Ascending aorta (tissue), 2 donors: ENCODE measurements around the gene EEF1A1. TPM values are rescaled to one million over a fixed set of nuclear protein-coding genes. Genes with fewer than 3 reads are reported as not detected.
"Not testable (repeated sequence)": the region's sequence is repeated elsewhere in the genome, so short reads cannot be mapped to it uniquely, and the experiment has no call there.

Experiments used
- DNase-seq, 2 donors: peaks; one replicate each; pipeline ENCODE4 v3.0.0-alpha.2; 2019; ENCODE audit warnings: low spot score in 2 of 2
- H3K27ac ChIP-seq, 2 donors: fragments of 200-600 bp; sonication (generic); one replicate each; pipeline ENCODE4 v1.5.1; 2016 to 2017; ENCODE audit warnings: mild to moderate bottlenecking in 1 of 2
- H3K27me3 ChIP-seq: fragments of 200-600 bp; sonication (generic); one replicate; pipeline ENCODE4 v1.5.1; 2017
- H3K36me3 ChIP-seq, 2 donors: fragments of 200-600 bp; sonication (generic); one replicate each; pipeline ENCODE4 v1.5.1; 2016
- H3K4me1 ChIP-seq, 2 donors: fragments of 200-600 bp; sonication (generic); one replicate each; pipeline ENCODE4 v1.5.1; 2016 to 2017; ENCODE audit warnings: mild to moderate bottlenecking in 1 of 2
- H3K4me3 ChIP-seq, 2 donors: fragments of 200-600 bp; sonication (generic); one replicate each; pipeline ENCODE4 v1.5.1; 2016 to 2017; ENCODE audit warnings: mild to moderate bottlenecking in 1 of 2
- H3K9me3 ChIP-seq, 2 donors: fragments of 200-600 bp; sonication (generic); one replicate each; pipeline ENCODE4 v1.5.1; 2016
- intact Hi-C: fragments of 100-400 bp; cut with DNase I; formaldehyde crosslinking; loops from one replicate; pipeline ENCODE4 v1.15.1; 2023
- total RNA-seq: library from RNA; depleted of rRNA; stranded (reverse); fragments of >200 nt; gene quantifications from one replicate; pipeline ENCODE4 v1.1.0, GENCODE V29; 2016
- TF ChIP-seq, protein P1 (sequence below), 3 experiments: fragments of 200-600 bp in 2 of 3; fragments of 450-650 bp in 1 of 3; sonication (generic) in 2 of 3; IDR thresholded peaks; one replicate each; pipeline ENCODE4 v1.5.1; 2016 to 2019; ENCODE audit warnings: antibody characterized with exemption in 3 of 3, mild to moderate bottlenecking in 1 of 3, moderate library complexity in 1 of 3

Gene EEF1A1
- total RNA-seq, 1 donor from 2014 or later, result 4,361 TPM

DNA sequence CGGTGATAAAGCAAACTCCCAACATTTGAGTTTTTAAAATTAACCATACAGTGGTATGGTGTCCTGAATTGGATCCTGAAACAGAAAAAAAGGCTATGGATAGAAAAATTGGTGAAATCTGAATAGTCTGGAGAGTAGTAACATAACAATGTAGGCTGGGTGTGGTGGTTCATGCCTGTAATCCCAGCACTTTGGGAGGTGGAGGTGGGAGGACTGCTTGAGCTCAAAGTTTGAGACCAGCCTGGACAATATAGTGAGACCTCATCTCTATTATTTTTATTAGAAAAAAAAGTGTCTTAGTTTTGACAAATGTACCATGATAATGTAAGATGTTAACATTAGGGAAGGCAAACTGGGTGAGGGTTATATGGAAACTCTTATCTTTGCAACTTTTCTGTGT, 11.0 kb downstream of the EEF1A1 start:
- peaks cover 2 to 22% of the 10 kb centered on the region in 2 donors for H3K36me3 ChIP-seq
- no peaks in the 10 kb centered on the region for H3K9me3 ChIP-seq
- H3K4me3 ChIP-seq, result no peak overlapping the region
- no peak overlapping the region for H3K27ac ChIP-seq
- H3K27me3 ChIP-seq, result no peaks in the 10 kb centered on the region
- intact Hi-C loops, result no loop called here
- DNase-seq, result no peak
- H3K4me1 ChIP-seq, result no peaks in the 10 kb centered on the region
- TF ChIP-seq, protein P1, sequence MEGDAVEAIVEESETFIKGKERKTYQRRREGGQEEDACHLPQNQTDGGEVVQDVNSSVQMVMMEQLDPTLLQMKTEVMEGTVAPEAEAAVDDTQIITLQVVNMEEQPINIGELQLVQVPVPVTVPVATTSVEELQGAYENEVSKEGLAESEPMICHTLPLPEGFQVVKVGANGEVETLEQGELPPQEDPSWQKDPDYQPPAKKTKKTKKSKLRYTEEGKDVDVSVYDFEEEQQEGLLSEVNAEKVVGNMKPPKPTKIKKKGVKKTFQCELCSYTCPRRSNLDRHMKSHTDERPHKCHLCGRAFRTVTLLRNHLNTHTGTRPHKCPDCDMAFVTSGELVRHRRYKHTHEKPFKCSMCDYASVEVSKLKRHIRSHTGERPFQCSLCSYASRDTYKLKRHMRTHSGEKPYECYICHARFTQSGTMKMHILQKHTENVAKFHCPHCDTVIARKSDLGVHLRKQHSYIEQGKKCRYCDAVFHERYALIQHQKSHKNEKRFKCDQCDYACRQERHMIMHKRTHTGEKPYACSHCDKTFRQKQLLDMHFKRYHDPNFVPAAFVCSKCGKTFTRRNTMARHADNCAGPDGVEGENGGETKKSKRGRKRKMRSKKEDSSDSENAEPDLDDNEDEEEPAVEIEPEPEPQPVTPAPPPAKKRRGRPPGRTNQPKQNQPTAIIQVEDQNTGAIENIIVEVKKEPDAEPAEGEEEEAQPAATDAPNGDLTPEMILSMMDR (IDR thresholded peaks at IDR 0.05), result no peak

DNA sequence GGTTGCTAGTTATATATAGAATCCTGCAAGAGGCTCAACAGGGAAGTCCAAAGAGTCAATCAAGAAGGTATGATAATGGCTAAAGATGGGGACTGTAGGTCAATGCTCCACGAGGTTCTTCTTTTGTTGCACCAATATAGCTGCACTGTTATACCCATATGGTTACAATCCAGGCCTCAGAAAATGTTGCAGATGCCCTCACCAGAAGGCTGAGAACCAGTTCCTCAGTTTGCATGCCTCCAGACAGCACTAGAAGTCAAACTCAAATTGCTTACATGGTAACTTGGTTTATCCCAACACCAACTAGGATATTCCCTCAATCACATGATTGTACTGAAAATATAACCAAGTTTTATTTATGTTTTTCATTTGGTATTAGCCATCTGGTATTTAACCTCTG, 12.1 kb downstream of the EEF1A1 start:
- DNase-seq, result no peak
- Histone ChIP-seq H3K9me3 (no peaks in the 10 kb centered on the region), H3K4me1 (no peaks in the 10 kb centered on the region), H3K27ac (no peak overlapping the region), H3K27me3 (no peaks in the 10 kb centered on the region), H3K36me3 (peaks cover 8 to 27% of the 10 kb centered on the region in 2 donors), H3K4me3 (no peak overlapping the region)
- TF ChIP-seq, protein P1 (IDR thresholded peaks at IDR 0.05), result no peak
- intact Hi-C loops, result no loop called here

DNA sequence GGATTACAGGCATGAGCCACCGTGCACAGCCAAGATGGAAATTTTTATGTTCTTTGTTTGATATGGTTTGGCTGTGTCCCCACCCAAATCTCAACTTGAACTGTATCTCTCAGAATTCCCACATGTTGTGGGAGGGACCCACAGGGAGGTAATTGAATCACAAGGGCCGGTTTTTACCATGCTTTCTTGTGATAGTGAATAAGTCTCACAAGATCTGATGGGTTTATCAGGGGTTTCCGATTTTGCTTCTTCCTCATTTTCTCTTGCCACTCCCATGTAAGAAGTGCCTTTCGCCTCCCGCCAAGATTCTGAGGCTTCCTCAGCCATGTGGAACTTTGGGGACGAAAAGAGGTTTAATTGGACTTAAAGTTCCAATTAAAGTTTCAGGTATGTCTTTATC, 14.6 kb downstream of the EEF1A1 start:
- TF ChIP-seq, protein P1 (IDR thresholded peaks at IDR 0.05), result no peak
- H3K27me3 ChIP-seq, result no peaks in the 10 kb centered on the region
- DNase-seq, result no peak
- no peaks in the 10 kb centered on the region for H3K4me1 ChIP-seq
- no peak overlapping the region for H3K4me3 ChIP-seq
- intact Hi-C loops, result no loop called here
- peaks cover 23 to 33% of the 10 kb centered on the region in 2 donors for H3K36me3 ChIP-seq
- H3K27ac ChIP-seq, result no peak overlapping the region
- H3K9me3 ChIP-seq, result no peaks in the 10 kb centered on the region

DNA sequence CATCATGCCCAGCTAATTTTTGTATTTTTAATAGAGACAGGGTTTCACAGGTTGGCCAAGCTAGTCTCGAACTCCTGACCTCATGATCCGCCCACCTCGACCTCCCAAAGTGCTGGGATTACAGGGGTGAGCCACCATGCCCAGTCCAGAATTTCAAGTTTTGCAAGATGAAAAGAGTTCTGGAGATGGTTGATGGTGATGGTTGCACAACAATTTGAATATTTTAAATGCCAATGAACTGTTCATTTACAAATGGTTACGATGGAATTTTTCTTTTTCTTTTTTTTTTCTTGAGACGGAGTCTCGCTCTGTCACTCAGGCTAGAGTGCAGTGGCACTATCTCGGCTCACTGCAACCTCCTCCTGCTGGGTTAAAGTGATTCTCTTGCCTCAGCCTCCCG, 15.1 kb downstream of the EEF1A1 start:
- H3K4me1 ChIP-seq, H3K4me3 ChIP-seq, H3K27ac ChIP-seq, H3K9me3 ChIP-seq, H3K27me3 ChIP-seq, DNase-seq, intact Hi-C loops: not testable (repeated sequence)
- H3K36me3 ChIP-seq, result peaks cover 29 to 38% of the 10 kb centered on the region in 2 donors

DNA sequence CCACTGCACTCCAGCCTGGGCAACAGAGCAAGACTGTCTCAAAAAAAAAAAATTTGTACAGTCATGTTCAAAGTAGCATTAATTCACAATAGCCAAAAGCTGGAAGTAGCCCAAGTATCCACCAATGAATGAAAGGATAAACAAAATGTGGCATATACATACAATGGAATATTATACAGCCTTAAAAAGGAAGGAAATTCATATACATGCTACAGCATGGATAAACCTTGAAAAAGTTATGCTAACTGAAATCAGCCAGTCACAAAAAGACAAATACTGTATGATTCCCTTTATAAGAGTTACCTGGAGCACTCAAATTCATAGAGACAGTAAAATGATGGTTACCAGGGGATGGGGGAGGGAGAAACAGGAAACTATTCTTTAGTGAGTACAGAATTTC, 15.7 kb downstream of the EEF1A1 start:
- TF ChIP-seq, protein P1 (IDR thresholded peaks at IDR 0.05), result no peak
- H3K9me3 ChIP-seq, result no peaks in the 10 kb centered on the region
- H3K4me1 ChIP-seq, result no peaks in the 10 kb centered on the region
- no peak overlapping the region for H3K27ac ChIP-seq
- no peaks in the 10 kb centered on the region for H3K27me3 ChIP-seq
- no peak for DNase-seq
- peaks cover 34 to 43% of the 10 kb centered on the region in 2 donors for H3K36me3 ChIP-seq
- intact Hi-C loops, result no loop called here
- H3K4me3 ChIP-seq, result no peak overlapping the region

DNA sequence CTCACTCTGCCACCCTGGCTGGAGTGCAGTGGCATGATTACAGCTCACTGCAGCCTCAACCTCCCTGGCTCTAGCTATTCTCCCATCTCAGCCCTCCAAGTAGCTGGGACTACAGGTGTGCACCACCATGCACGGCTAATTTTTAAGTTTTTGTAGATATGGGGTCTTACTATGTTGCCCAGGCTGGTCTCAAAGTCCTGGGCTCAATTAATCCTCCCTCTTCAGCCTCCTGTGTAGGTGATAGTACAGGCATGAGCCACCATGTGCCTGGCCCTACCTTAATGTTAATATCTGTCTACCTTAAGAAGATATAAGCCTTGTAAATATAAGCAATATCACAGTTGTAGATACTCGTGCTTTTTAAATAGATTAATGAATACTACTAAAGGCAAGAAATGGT, 16.7 kb downstream of the EEF1A1 start:
- no peak for DNase-seq
- intact Hi-C loops, result no loop called here
- Histone ChIP-seq H3K27me3 (no peaks in the 10 kb centered on the region), H3K9me3 (no peaks in the 10 kb centered on the region), H3K4me1 (no peaks in the 10 kb centered on the region), H3K27ac (no peak overlapping the region), H3K36me3 (peaks cover 44 to 53% of the 10 kb centered on the region in 2 donors), H3K4me3 (no peak overlapping the region)
- TF ChIP-seq, protein P1 (IDR thresholded peaks at IDR 0.05), result no peak
